NAMALWA (cell line): ENCODE data around the gene TMEM236.

Source experiments
- DNase-seq: peaks from one replicate; pipeline ENCODE4 v3.0.0-alpha.2; 2015; ENCODE audit warnings: low spot score

Gene TMEM236

GRCh38 chr10:17740668-17741067, 11.3 kb upstream of the TMEM236 start:
- DNase-seq, result no peak

GRCh38 chr10:17742918-17743317, 9.1 kb upstream of the TMEM236 start:
- peak; percentile 78 for DNase-seq

DNA sequence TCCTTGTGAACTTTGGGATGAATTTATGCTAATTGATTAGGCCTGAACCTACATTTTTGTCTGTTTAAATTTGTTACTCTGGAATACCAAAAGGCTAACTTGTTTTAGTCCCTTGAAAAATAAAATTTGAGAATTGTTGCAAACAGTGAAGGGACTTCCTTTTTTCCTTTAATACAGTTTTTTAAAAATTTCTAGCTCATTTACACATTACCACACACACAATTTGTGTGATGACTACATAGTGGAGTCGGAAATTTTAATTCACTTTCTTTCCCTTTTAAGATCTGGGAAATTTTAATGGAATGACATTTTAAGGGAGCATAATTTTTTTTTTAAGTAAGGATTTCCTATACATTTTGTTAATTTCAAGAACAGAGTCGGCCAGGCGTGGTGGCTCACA, 8.6 kb upstream of the TMEM236 start:
- DNase-seq, result no peak

GRCh38 chr10:17744341-17744861, 7.6 kb upstream of the TMEM236 start:
- no peak for DNase-seq

DNA sequence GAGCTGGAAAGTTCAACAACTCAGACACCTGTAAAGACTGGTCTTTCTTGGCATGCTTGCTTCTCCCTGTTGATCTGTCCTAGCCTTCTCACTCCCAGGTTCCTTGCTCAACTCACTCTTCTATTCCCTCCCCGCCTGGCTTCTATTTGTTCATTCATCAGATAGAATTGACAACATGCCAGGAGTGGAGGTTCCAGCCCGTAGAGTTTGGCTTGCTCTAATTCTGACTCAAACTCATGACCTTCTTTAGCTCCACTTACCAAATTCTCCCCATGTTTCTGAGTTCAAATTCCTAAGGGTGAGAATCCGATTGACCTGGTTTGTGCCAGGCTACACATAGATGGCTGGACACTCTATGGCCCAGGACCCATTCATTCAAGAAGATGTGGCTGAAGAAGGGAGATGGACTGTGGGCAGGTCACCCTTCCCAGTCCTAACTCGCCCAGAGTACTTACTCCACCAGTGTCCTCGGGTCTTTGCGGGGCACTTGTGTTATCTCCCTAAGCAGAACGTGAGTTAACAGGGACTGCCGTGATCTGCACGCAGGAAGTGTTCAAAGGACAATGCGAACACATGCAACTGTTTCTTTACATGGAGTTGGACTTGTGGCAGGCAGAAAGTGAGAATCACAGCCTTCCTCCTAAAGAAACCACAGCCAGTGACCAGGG, 4.0 kb upstream of the TMEM236 start:
- DNase-seq, result no peak

DNA sequence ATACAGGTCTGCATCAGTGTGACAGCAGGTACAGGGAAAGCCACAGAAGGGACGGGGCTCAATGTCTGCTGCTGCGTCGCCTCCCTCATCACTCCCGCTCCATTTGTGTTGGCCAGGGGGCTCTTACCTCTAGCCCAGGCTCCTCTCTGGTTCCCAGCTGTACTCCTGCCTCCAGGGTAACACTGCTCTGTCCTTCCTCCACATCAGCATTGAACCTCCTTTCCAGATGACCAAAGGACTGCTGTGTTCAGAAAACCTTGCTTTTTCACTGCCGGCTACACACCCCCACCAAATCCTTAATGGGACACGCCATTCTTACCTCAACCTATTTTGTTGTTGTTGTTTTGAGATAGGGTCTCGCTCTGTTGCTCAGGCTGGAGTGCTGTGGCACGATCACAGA, 2.1 kb upstream of the TMEM236 start:
- DNase-seq, result no peak

- peak; percentile 8 for DNase-seq
These were observed 4.7 kb downstream of the TMEM236 start for GRCh38 chr10:17756557-17757217.

DNA sequence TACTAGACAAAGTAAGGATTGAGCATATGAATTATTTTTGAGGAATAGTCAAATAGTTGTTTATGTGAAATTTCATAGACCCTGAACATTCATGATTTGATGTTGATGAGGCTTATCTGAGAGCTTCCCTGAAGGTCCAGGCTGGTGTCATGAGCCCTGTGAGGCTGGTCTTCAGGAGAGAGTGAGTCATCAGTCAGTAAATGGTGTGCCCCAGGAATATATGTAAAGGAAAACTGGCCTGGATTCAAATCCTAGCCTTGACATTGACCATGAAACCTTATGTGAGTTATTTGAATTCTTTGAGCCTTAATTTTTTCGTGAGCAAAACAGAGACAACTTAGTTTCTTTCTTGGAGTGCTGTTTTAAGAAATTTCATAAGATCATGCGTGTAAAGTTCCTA, 6.2 kb downstream of the TMEM236 start:
- no peak for DNase-seq

DNA sequence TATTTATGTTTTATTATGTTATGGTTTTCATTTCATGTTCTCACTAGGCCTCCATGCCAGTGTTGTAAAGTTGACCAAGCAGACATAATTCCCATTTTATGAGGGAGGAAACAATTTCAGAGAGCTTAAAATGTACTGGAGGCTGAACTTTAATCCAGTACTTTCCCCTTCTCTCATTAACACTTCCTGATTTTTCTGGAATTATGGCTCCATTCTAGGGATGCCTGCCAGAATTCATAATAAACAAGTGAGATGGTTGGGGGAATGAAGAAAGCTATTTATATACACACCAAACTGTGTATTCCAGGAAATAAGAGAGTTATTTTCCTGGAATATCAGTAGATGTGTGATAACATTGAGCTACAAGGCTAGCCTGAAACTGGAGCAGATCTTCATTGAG, 6.9 kb downstream of the TMEM236 start:
- DNase-seq, result no peak

DNA sequence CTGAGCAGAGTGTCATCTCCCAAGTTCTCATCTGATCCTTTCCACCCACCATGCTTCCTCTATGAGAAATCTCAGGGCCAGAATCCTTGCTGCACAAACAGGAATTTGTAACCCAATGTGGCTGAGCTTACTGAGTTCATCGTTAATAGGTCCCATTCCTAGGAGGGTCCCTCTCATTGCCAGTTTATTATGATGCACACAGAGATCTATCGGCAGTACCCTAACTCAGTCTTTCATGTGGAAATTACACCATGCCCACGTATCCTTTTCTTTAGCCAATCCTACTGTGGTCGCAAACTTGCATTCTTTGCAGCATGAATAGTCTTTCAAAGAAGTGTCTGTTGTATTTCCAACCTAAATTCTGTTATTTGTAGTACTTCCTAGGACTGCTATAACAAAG, 12.1 kb downstream of the TMEM236 start:
- DNase-seq, result no peak

DNA sequence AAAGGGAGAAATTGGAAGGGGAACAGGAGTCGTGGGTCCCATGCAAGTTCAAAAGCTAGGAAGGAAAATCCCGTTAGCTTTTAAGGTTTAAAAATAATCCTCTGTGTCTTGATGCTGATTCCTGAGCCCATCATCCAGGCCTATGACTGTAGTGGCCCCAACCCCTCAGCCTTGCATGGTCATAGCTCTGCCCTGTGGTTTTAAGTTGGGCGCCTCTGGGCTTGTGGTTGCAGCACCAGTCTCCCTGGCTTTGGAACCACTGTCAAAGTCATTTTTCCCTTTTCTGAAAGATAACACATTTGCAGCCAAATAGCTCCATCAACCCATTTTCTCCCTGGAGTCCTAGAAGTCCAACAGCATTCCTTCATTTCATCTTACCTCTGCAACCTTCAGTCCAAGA, 13.6 kb downstream of the TMEM236 start:
- no peak for DNase-seq

DNA sequence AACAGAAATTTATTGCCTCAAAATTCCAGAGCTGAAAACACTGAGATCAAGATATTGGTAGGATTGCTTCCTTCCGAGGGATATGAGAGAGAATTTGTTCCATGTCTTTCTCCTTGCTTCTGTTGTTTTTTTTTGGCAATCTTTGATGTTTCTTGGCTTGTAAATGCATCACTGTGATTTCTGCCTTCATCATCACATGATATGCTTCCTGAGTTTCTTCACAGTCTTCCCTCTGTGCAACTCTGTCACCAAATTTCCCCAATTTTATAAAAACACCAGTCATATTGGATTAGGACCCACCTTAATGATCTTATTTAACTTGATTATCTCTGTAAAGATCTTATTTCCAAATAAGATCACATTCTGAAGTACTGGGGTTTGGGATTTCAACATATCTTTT, 14.7 kb downstream of the TMEM236 start:
- DNase-seq, result no peak

DNA sequence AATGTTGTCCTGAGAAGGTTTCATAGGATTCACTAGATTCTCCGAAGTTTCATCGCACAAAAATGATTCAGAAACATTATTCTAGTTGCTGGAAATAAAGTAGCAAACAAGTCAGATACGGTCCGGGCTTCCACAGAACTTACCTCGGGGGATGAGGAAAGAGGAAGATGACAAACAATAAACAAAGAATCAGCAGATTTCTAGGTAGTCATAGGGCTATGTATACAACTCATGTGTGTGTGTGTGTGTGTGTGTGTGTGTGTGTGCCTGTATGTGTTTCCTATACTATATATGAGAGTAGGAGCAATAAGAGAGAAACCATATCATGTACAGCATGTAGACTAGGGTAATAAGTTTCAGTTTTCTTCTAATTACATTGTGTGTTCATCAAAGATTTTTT, 16.5 kb downstream of the TMEM236 start:
- no peak for DNase-seq

- DNase-seq, result no peak
These were observed 17.0 kb downstream of the TMEM236 start for GRCh38 chr10:17768957-17769356.

GRCh38 chr10:17771017-17771416, 19.0 kb downstream of the TMEM236 start:
- no peak for DNase-seq

DNA sequence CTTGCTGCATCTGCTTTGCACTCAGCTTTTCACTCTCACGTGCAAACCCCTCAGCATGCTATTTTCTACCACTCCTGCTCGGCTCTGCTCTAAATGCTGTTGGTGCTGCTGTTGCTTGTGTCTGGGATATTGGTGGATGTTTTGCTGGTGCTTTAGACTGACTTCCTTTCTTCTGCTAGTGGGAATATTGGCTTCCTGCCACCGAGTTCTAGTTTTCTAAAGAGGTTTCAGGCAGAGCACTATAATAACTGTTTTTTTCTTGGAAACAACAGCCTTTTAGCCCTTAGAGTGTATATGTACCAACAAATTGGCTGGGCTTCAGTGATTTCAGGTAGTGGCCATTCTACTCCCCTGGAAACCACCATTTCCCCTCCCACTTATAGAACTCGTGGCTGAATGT, 27.8 kb downstream of the TMEM236 start:
- no peak for DNase-seq

GRCh38 chr10:17780727-17781126, 28.7 kb downstream of the TMEM236 start:
- DNase-seq, result peak; percentile 19

DNA sequence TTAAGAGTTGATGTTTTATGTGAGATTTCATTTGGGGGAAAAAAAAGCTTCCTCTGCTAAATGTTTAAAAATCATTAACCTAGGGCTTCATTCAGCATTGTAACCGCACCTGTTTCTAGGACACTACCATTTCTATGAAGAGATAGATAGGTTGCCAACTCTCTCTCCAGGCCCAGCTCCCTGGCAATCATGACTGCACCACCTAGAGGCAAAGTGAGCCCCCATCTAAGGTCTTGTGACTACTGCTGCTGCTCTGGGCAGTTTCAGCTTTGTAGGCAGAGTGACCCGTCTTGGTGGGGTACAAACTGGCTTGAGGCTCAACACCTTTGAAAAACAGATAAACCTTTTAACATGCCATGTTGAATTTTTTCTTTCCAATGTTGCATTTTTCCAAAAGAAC, 29.9 kb downstream of the TMEM236 start:
- no peak for DNase-seq

DNA sequence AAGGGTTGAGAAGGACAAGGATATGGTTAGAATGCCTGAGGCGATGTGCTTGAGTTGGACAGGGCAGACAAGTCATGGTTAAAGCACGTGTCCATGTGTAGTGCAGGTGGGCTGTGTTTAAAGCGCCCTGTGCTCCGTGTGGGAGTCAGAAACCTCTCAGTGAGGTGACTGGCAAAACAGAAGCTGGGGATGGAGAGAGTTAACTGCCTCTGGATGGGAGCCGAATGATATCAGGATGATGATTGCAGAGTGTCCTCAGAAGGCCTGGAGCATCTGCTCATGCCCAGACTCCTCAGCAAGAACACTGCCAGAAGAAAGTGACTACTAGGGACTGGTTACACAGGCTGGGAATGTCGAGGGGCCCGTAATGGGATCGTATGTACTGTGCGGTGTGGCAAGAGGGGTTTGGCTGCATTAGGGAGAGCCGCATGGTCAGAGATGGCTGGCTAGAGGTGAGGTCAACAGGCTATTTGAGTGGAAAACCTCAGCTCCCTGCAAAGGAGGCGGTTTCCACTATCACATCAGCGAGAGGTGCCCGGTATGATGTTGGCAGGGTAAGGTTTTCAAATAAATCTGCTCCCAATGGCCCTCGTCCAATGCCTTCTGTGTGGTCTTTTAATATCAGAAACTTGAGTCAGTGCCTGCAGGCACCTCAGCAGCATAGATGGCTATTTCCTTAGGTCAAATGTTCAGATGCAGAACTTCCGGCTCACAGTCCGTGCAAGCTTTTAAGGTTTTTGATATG, 31.1 kb downstream of the TMEM236 start:
- no peak for DNase-seq

DNA sequence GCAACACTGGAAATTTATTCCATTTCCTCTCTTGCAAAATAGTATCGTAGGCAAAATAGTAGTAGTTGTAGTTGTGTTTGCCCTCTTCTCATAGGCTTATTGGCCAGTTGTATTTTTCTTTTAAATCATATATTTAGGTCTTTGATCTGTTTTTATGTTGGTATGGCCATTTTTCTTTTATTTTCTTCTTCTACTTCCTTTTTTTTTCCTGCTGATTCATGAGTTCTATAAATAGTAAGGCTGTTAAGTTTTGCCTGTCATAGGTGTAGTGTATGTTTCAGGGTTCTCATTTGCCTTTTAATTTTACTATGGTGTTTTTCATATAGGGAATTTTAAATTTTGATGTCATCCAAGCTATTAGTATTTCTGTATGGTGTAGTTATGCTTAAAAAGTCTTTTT, 31.8 kb downstream of the TMEM236 start:
- DNase-seq, result no peak

DNA sequence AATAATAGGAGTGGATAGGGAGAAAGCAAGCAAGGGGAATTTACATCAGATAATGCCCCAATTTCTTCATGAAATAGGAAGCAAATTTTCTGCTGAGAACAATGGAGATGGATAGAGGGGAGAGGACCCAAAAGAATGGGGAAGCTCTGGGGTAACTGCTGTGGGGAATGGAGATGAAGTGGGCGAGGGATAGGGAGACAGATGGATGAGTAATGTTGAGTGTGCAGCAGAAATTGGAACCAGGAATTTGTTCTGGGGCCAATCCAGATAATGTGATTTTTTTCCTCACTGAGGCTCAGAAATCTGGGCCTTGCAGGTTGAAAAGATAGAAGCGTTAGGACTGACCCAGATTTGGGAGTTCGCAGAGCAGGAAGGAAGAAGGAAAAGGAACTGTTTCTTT, 32.7 kb downstream of the TMEM236 start:
- DNase-seq, result no peak

GRCh38 chr10:17785276-17785930, 33.4 kb downstream of the TMEM236 start:
- no peak for DNase-seq
